Hematopoietic multipotent progenitor cell treated with erythropoietin and hydrocortisone succinate and interleukin-3 and kit ligand, for 15 days (in vitro differentiated cells): Measurements from ENCODE around the gene ARHGEF16.

Source experiments
- DNase-seq: peaks from one replicate; pipeline ENCODE4 v3.0.0-alpha.2; 2015; ENCODE audit warnings: low spot score

The ARHGEF16 gene

GRCh38 chr1:3519301-3519885, 64.9 kb downstream of the ARHGEF16 start:
- DNase-seq: no peak

DNA sequence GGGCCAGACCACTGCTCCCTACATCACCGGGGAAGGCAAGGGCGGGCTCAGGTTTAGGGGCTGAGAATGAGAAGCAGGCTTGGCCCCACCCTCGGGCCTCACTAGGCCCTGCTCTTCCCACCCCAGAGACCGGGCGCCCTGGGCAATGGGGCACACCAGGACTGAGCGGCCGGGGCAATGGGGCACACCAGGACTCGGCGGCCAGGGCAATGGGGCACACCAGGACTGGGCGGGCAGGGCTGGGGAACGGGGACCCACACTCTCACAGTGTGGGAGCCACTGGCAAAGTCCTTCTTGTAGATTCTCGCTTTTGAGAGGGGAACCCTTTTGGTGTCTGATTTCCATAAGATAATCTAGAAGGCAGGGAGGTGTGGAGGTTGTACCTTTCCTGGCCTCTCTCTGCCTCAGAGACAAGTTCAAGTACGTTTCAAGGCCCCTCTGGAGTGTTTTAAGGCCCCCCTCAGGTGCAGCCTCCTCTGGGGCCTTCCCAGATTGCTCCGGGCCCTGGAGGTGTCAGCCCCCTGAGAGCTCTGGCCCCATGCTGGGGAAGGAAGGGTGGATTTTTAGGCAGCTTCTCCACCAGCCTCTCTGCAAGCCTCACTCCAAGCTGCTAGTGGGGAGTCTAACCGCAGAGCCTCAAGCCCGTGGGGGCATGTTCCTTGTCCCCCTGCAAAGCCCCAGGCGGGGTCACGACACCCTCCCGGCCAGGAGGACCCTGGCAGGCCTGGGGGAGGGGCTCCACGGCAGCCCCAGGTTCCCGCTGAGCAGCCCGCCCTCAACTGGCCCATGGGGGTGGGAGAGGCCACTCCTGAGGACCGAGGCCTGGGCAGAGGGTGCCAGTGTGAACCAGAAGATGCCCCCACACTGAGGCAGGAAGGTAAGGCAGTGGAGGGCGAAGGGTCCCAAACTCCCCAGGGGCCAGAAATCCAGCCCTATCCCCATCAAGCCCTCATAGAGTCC, 66.2 kb downstream of the ARHGEF16 start:
- DNase-seq: no peak

DNA sequence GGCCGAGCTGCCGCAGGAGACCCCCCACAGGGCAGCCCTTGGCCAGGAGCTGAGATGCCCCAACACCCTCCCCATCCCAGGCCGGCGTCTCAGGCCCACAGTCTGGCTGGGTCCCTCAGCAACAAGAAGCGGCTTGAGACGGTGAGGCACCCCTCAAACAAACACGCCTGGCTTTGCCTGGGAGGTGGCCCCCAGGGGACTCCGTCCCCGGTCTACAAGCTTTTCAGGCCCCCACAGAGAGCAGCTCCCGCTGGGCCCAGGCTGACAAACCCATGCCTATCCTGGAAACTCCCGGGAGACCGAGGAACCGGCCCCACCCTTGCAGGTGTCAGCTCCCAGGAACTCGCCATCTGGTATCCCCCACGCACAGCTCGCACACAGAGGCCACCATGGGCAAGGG, 67.0 kb downstream of the ARHGEF16 start:
- no peak for DNase-seq

- no peak for DNase-seq
Observed at GRCh38 chr1:3522112-3522511, 67.6 kb downstream of the ARHGEF16 start.

DNA sequence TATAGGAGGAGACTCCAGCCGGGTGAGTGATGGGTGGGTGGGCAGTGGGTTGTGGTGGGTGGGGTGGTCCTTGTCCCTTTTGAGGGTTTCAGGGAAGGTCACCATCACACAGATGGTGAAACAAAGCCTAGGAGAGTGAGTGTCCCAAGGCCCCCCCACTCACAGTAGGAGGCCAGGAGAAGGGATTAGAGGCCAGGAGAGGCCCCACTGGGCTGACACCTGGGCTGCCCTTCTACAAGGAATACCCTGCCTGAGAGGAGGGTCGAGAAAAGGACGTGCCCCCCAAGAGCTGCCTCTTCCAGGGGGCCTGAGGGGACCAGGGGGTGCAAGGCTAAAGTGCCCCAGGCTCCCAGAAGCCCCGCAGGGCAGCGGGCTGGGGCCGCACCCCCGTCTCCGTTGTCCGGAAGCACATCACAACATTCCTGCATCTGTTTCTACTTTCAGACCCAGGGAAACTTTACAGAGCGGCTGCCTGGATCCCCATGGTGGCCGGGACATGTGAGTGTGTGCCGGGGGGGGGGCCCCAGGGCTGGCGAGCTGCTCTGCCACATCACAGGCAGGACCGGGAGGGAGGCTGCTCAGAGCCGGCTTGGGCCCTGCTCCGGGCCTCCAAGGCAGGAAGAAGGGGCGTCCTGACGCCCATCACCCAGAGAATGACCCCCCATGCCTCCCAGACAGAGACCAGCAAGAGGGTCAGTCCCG, 68.2 kb downstream of the ARHGEF16 start:
- DNase-seq: no peak

DNA sequence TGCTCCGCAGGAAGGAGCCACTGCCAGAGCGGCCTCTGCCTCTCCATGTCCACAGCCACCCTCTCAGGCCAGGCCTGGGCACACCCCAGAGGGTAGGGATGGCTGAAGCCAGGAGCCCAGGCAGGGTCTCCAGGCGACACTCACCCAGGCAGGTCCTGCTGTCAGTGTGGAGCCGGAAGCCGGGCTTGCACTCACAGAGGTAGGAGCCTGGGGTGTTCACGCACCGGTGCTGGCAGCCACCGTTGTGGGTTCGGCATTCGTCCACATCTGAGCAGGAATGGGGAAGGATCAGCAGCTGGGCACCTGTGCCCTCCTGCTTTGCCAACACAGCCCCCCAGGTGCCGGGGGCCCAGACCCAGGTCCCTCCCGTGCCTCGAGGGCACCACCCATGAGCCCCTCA, 69.5 kb downstream of the ARHGEF16 start:
- DNase-seq: no peak

DNA sequence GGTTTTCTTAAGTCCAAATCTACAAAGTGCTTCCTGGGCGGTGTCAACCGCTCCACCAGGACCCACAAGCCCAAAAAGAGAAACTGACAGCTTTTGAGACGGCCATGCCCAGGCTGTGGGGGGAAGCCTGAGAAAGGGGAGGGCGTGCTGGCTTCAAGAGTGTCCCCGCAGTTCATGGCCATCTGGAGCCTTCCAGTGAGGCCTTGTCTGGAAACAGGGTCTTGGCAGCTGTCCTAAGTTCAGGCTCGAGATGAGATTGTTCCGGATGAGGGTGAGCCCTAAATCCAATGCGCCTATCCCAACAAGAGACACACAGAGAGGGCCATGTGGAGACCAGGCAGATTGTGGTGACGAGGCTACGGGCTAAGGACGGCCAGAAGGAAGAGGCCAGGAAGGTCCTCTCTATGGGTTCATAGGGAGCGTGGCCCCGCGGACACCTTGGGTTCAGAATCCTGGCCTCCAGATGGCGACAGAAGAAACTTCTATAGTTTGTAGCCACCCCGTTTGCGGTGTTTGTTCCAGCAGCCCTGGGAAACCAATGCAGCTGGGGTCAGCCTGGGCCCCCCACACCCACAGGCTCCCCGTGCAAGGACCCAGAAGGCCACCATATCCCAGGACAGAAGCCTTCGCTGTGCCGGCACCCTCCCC, 70.2 kb downstream of the ARHGEF16 start:
- DNase-seq: no peak

GRCh38 chr1:3525551-3526482, 71.4 kb downstream of the ARHGEF16 start:
- no peak for DNase-seq

- DNase-seq: no peak
Observed at GRCh38 chr1:3527774-3528173, 73.3 kb downstream of the ARHGEF16 start.

GRCh38 chr1:3529099-3529729, 74.7 kb downstream of the ARHGEF16 start:
- no peak for DNase-seq

- no peak for DNase-seq
Observed at GRCh38 chr1:3530086-3530925, 75.8 kb downstream of the ARHGEF16 start.
